Muscle of leg (tissue), 11 donors: Measurements from ENCODE around the gene BASP1. TPM values are rescaled to one million over a fixed set of nuclear protein-coding genes. Genes with fewer than 3 reads are reported as not detected.

Experiments
- DNase-seq: peaks from one replicate; pipeline ENCODE4 v3.0.0; 2013
- H3K27ac ChIP-seq: one replicate; pipeline ENCODE4 v1.5.1; 2013; ENCODE audit warnings: mild to moderate bottlenecking, low read length, control low read depth
- H3K27me3 ChIP-seq: one replicate; pipeline ENCODE4 v1.6.1; 2013; ENCODE audit warnings: low read length; ENCODE audit not compliant: control insufficient read depth, insufficient read depth
- H3K36me3 ChIP-seq: one replicate; pipeline ENCODE4 v1.6.1; 2013; ENCODE audit warnings: low read length; ENCODE audit not compliant: control insufficient read depth, insufficient read depth
- H3K4me1 ChIP-seq: one replicate; pipeline ENCODE4 v1.6.1; 2013; ENCODE audit warnings: low read length; ENCODE audit not compliant: control insufficient read depth, insufficient read depth
- H3K4me3 ChIP-seq: one replicate; pipeline ENCODE4 v1.5.1; 2013; ENCODE audit warnings: low read length, control low read depth
- H3K9me3 ChIP-seq: replicated peaks from 2 replicates; pipeline ENCODE4 v1.6.1; 2013; ENCODE audit warnings: low read depth, low read length; ENCODE audit not compliant: control insufficient read depth
- WGBS: methylation state at CpG from one replicate; pipeline ENCODE4 v1.1.5; 2013; ENCODE audit warnings: missing lambda C conversion rate; ENCODE audit not compliant: insufficient coverage; 5-methylcytosine and 5-hydroxymethylcytosine counted together
- polyA plus RNA-seq, 8 donors: library from polyadenylated mRNA; unstranded; fragments of 120-200 nt; gene quantifications; one replicate each; pipeline versions ENCODE4 v1.2.1 to v1.2.3, GENCODE V29; 2013; ENCODE audit warnings: inconsistent platforms in 1 of 8, low replicate concordance in 1 of 8; ENCODE audit not compliant: insufficient read length in 8 of 8, insufficient read depth in 1 of 8
- total RNA-seq: library from RNA; stranded (reverse); fragments of 120-200 nt; gene quantifications from one replicate; pipeline ENCODE4 v1.2.4, GENCODE V29; 2013

BASP1 gene
- total and polyA plus RNA-seq, 9 donors, result 18.1 to 61.2 (median 29.8) TPM

DNA sequence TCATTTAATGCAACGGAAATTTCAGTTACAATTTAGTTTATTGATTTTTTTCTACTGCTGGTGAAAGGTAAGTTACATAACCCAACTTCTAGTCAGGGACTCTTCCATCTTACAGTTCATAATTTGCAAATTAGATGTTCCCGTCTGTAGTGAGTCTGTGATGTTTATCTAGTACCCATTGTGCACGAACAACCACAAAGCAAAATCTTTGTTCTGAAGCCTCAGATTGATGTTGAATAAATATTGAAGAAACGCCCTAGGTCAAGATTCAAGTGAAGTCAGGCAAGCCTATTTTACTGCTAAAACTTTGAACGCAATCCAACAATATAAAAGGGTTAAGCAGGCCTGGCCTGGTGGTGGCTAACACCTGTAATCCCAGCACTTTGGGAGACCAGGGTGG lies 43.1 kb downstream of the BASP1 start:
- Histone ChIP-seq H3K9me3 (no peaks in the 10 kb centered on the region), H3K4me1 (no peaks in the 10 kb centered on the region), H3K27ac (no peak overlapping the region), H3K4me3 (no peak overlapping the region), H3K36me3 (no peaks in the 10 kb centered on the region), H3K27me3 (no peaks in the 10 kb centered on the region)
- no peak for DNase-seq
- 100% methylated on average over 2 of the region's 5 CpGs for WGBS

- no peak overlapping the region for H3K4me3 ChIP-seq
- no CpG with 5 or more reads among the region's 3 CpGs for WGBS
- no peaks in the 10 kb centered on the region for H3K9me3 ChIP-seq
- H3K36me3 ChIP-seq, result no peaks in the 10 kb centered on the region
- no peak overlapping the region for H3K27ac ChIP-seq
- no peaks in the 10 kb centered on the region for H3K27me3 ChIP-seq
- H3K4me1 ChIP-seq, result no peaks in the 10 kb centered on the region
- DNase-seq, result no peak
These were observed 43.6 kb downstream of the BASP1 start for GRCh38 chr5:17261075-17261474.

- WGBS, result no CpG with 5 or more reads among the region's 2 CpGs
- H3K27ac ChIP-seq, result no peak overlapping the region
- no peak overlapping the region for H3K4me3 ChIP-seq
- H3K36me3 ChIP-seq, result no peaks in the 10 kb centered on the region
- no peaks in the 10 kb centered on the region for H3K4me1 ChIP-seq
- H3K9me3 ChIP-seq, result no peaks in the 10 kb centered on the region
- H3K27me3 ChIP-seq, result no peaks in the 10 kb centered on the region
- no peak for DNase-seq
These were observed 47.6 kb downstream of the BASP1 start for GRCh38 chr5:17265041-17265440.

DNA sequence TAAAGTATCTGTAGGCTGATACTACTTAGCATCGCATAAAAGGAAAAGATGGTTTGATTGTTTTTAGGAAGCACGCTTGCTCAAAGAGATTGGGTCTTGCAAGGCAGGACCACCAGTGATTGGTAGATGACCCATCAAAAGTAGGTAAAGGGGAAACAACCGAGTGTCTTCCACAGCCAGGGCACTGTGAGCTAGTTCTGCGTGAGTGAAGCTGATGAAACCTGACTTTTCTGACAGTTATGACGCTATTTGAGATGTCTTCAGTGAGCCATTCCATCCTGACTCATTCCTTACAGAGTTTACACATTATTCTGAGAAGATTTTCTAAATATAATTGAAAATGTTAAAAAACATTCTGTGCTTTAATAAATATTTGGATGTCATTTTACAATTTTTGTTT lies 49.7 kb downstream of the BASP1 start:
- Histone ChIP-seq H3K9me3 (no peaks in the 10 kb centered on the region), H3K4me3 (no peak overlapping the region), H3K4me1 (no peaks in the 10 kb centered on the region), H3K27me3 (no peaks in the 10 kb centered on the region), H3K36me3 (no peaks in the 10 kb centered on the region), H3K27ac (no peak overlapping the region)
- no peak for DNase-seq
- 95% methylated on average over 4 of the region's 5 CpGs for WGBS

DNA sequence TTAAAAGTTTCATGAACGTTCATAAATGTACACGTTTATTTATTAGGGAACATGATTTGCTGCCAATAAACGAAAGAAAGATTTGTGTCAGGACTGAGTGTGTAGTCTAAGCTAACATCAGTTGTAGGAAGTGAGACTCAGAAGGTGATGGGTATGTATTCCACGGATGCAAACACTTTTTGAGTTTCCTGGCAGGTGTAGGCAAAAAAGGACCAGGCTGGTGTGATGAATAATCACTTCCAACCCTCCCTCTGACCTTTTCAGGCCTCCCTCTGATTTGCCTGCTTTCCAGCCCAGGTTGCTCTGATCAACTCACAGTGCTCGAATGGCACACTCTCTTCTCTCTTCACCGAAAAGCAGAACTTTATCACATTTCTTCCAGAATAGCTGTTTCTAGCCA lies 51.8 kb downstream of the BASP1 start:
- no peak for DNase-seq
- no peaks in the 10 kb centered on the region for H3K9me3 ChIP-seq
- no peaks in the 10 kb centered on the region for H3K27me3 ChIP-seq
- no peaks in the 10 kb centered on the region for H3K4me1 ChIP-seq
- 72% methylated on average over 3 of the region's 6 CpGs for WGBS
- no peak overlapping the region for H3K4me3 ChIP-seq
- H3K27ac ChIP-seq, result no peak overlapping the region
- no peaks in the 10 kb centered on the region for H3K36me3 ChIP-seq

- Histone ChIP-seq H3K9me3 (no peaks in the 10 kb centered on the region), H3K4me3 (no peak overlapping the region), H3K36me3 (peaks cover 2% of the 10 kb centered on the region), H3K27me3 (no peaks in the 10 kb centered on the region), H3K4me1 (no peaks in the 10 kb centered on the region), H3K27ac (no peak overlapping the region)
- WGBS, result 100% methylated on average over 2 of the region's 3 CpGs
- no peak for DNase-seq
These were observed 54.7 kb downstream of the BASP1 start for GRCh38 chr5:17272111-17272510.

- Histone ChIP-seq H3K4me3 (no peak overlapping the region), H3K4me1 (no peaks in the 10 kb centered on the region), H3K9me3 (no peaks in the 10 kb centered on the region), H3K36me3 (peaks cover 2% of the 10 kb centered on the region), H3K27ac (no peak overlapping the region), H3K27me3 (no peaks in the 10 kb centered on the region)
- WGBS, result 98% methylated on average over 57 of the region's 57 CpGs
- DNase-seq, result no peak
These were observed 58.1 kb downstream of the BASP1 start for GRCh38 chr5:17275289-17276158.

DNA sequence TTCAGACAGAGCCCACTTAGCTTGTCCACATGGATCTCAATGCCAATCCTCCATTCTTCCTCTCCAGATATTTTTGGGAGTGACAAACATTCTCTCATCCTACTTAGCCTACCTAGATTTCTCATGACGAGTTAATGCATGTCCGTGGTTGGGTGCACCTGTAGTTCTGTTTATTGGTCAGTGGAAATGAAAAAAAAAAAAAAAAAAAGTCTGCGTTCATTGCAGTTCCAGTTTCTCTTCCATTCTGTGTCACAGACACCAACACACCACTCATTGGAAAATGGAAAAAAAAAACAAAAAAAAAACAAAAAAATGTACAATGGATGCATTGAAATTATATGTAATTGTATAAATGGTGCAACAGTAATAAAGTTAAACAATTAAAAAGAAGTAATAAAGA lies 59.0 kb downstream of the BASP1 start:
- no peak overlapping the region for H3K4me3 ChIP-seq
- no CpG with 5 or more reads among the region's 3 CpGs for WGBS
- no peaks in the 10 kb centered on the region for H3K4me1 ChIP-seq
- no peaks in the 10 kb centered on the region for H3K27me3 ChIP-seq
- no peak overlapping the region for H3K27ac ChIP-seq
- H3K9me3 ChIP-seq, result no peaks in the 10 kb centered on the region
- H3K36me3 ChIP-seq, result peaks cover 2% of the 10 kb centered on the region
- no peak for DNase-seq

- DNase-seq, result no peak
- no peaks in the 10 kb centered on the region for H3K4me1 ChIP-seq
- H3K36me3 ChIP-seq, result peaks cover 2% of the 10 kb centered on the region
- WGBS, result no CpG with 5 or more reads among the region's 5 CpGs
- H3K4me3 ChIP-seq, result no peak overlapping the region
- H3K9me3 ChIP-seq, result no peaks in the 10 kb centered on the region
- H3K27me3 ChIP-seq, result no peaks in the 10 kb centered on the region
- H3K27ac ChIP-seq, result no peak overlapping the region
These were observed 60.5 kb downstream of the BASP1 start for GRCh38 chr5:17277907-17278306.

DNA sequence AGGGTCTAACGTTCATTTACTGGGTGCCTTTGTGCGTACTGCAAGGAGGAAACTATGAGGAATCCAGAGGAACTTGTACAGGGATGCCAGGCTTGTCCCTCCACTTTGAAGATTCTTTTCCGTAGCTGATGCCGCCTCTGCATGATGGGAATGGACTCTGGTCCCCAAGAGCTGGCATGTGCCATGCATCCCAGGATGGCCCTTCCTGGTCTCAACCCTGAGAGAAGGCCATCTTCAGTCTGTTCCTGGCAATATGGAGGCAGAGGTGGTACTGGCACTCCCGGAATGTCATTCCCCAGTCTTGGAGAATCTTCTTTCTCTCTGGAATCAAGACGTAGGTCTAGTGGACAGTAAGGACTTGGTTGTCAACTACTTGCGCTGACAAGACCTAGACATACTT lies 61.5 kb downstream of the BASP1 start:
- Histone ChIP-seq H3K4me1 (no peaks in the 10 kb centered on the region), H3K9me3 (no peaks in the 10 kb centered on the region)
- WGBS, result 84% methylated on average over 5 of the region's 7 CpGs

More for the DNA sequence above, 61.5 kb downstream of the BASP1 start:
- no peak for DNase-seq
- Histone ChIP-seq H3K27me3 (no peaks in the 10 kb centered on the region), H3K36me3 (peaks cover 2% of the 10 kb centered on the region), H3K27ac (no peak overlapping the region), H3K4me3 (no peak overlapping the region)
